Kidney (tissue), 14 donors: ENCODE measurements around the gene LRRC4C. TPM values are rescaled to one million over a fixed set of nuclear protein-coding genes. Genes with fewer than 3 reads are reported as not detected.

Source experiments
- DNase-seq, 5 donors: peaks; one replicate each; pipeline ENCODE4 v3.0.0-alpha.2; 2013 to 2020
- FAIRE-seq: peaks from 2 replicates; lab custom pipeline; 2012; peaks lifted over from hg19 to GRCh38; lab: Jason Lieb, UNC
- H3K27ac ChIP-seq, 2 donors: one replicate each; pipeline ENCODE4 v1.7.0; 2013; ENCODE audit warnings: low read depth in 2 of 2, low read length in 2 of 2, inconsistent platforms in 1 of 2
- H3K27me3 ChIP-seq: one replicate; pipeline ENCODE4 v1.7.1; 2013; ENCODE audit warnings: low read length, inconsistent platforms; ENCODE audit not compliant: control insufficient read depth, insufficient read depth
- H3K36me3 ChIP-seq, 3 donors: one replicate each; pipeline versions ENCODE4 v1.7.0 to v1.7.1; 2013; ENCODE audit warnings: low read length in 3 of 3, control low read depth in 1 of 3, inconsistent platforms in 1 of 3; ENCODE audit not compliant: insufficient read depth in 3 of 3, control insufficient read depth in 2 of 3
- H3K4me1 ChIP-seq, 3 donors: one replicate each; pipeline versions ENCODE4 v1.7.0 to v1.7.1; 2013; ENCODE audit warnings: low read length in 3 of 3, inconsistent platforms in 1 of 3, low read depth in 1 of 3; ENCODE audit not compliant: control insufficient read depth in 2 of 3, insufficient read depth in 2 of 3
- H3K4me3 ChIP-seq, 3 donors: one replicate each; pipeline versions ENCODE4 v1.7.0 to v1.8.1; 2013; ENCODE audit warnings: low read length in 3 of 3, control low read depth in 1 of 3, inconsistent platforms in 1 of 3
- H3K9ac ChIP-seq, 3 donors: one replicate each; pipeline versions ENCODE4 v1.7.0 to v1.7.1; 2013; ENCODE audit warnings: low read length in 3 of 3, control low read depth in 1 of 3, inconsistent platforms in 1 of 3
- H3K9me3 ChIP-seq, 3 donors: one replicate each; pipeline versions ENCODE4 v1.7.0 to v1.7.1; 2013; ENCODE audit warnings: low read length in 3 of 3, control low read depth in 1 of 3, inconsistent platforms in 1 of 3; ENCODE audit not compliant: control insufficient read depth in 2 of 3, insufficient read depth in 1 of 3
- CTCF ChIP-seq: IDR thresholded peaks from 3 replicates; pipeline ENCODE4 v1.5.1; 2012; ENCODE audit warnings: mild to moderate bottlenecking, moderate library complexity, borderline replicate concordance; ENCODE audit not compliant: insufficient read depth; ENCODE audit errors: extremely low read depth
- intact Hi-C: fragments of 100-400 bp; cut with DNase I; formaldehyde crosslinking; loops from one replicate; pipeline ENCODE4 v1.11.1; 2022
- polyA plus RNA-seq: library from polyadenylated mRNA; stranded (reverse); fragments of 350-450 nt; fragmentation: Illumina TruSeq; extraction: RNeasy Lipid Tissue Mini Kit (QIAGEN cat#74804); gene quantifications from one replicate; pipeline ENCODE4 v1.2.3, GENCODE V29; 2014; ENCODE audit warnings: low read depth, low replicate concordance; ENCODE audit not compliant: insufficient read depth
- total RNA-seq: library from RNA; stranded (reverse); fragmentation: NEBNext Ultra II Directional; extraction: Animal tissue kit (Norgen Biotek cat#: 25700); gene quantifications from one replicate; pipeline ENCODE4 v1.2.1, GENCODE V29; 2021
- donor health status: control.
- donor health status: control.
- donor health status: control.
- donor health status: control.
- donor health status: control.
- donor health status: DM: yes; HTN: yes; CAD: no.
- donor health status: Normal renal cell carcinoma (clear cell type).

LRRC4C gene
- total and polyA plus RNA-seq, 2 donors from 2014 or later: 0.26 to 1.6 TPM

DNA sequence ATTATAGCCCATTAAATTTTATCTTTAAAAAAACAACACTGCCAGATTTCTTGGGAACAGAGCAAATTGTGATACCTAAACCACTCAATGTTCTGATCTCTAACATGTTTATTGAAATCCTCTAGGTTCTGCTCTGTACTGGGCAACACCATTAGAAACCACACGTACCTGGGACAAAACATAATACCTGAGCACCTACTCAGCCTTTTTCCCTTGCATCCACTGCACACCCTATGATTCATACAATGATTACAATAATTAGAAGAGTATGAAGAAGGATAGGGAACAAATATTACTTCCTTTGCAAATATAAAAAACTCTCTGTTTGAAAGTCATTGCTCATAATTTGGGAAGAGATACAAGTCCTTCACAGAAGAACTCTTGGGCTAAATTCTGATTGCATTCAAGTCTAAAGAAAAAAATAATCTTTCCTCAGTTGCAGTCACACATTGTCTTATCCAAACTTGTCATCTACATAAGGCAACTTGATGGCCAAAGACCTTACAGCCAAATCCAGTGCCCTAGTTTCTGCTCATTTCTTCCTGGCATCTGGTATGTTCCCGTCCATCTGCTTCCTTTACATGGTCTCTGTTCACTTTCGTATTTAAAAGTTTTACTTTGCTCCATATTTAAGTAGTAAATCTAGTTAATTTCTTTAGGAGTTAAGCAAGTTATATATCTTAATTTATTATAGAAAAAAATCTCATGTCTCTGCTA lies 407.4 kb downstream of the LRRC4C start:
- Histone ChIP-seq H3K4me3 (no peak overlapping the region), H3K36me3 (no peaks in the 10 kb centered on the region), H3K4me1 (no peaks in the 10 kb centered on the region), H3K9ac (no peak overlapping the region), H3K9me3 (no peaks in the 10 kb centered on the region), H3K27ac (no peak overlapping the region), H3K27me3 (no peaks in the 10 kb centered on the region)
- DNase-seq (no peak), FAIRE-seq (no peak)
- intact Hi-C loops: no loop called here
- TF ChIP-seq CTCF: no peak

DNA sequence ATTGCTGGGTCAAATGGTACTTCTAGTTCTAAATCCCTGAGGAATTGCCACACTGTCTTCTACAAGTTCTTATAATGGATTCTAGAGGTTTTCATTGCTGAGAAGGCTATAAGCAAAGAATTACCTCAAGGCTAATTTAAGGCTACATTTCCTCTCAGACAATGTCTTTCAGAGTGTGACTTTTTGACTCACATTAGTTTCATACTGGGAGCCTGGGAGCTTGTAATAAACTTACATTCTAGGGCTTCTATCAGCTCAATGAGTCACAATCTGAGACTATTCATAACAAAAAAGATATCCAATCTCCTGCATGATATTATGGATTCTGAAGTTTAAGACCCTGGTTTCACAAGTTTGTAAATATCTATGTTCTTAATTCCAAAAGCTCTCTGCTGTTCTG lies 408.7 kb downstream of the LRRC4C start:
- Histone ChIP-seq H3K36me3 (no peaks in the 10 kb centered on the region), H3K4me3 (no peak overlapping the region), H3K9ac (no peak overlapping the region), H3K27ac (no peak overlapping the region), H3K27me3 (no peaks in the 10 kb centered on the region), H3K9me3 (no peaks in the 10 kb centered on the region), H3K4me1 (no peaks in the 10 kb centered on the region)
- FAIRE-seq: no peak
- TF ChIP-seq CTCF: no peak
- DNase-seq: no peak
- intact Hi-C loops: no loop called here

- no peak for TF ChIP-seq CTCF
- Histone ChIP-seq H3K36me3 (no peaks in the 10 kb centered on the region), H3K9ac (no peak overlapping the region), H3K27me3 (no peaks in the 10 kb centered on the region), H3K27ac (no peak overlapping the region), H3K4me1 (no peaks in the 10 kb centered on the region), H3K4me3 (no peak overlapping the region), H3K9me3 (no peaks in the 10 kb centered on the region)
- no peak for DNase-seq
- intact Hi-C loops: no loop called here
- no peak for FAIRE-seq
Observed at GRCh38 chr11:41047229-41047628, 412.2 kb downstream of the LRRC4C start.

- Histone ChIP-seq H3K9ac (no peak overlapping the region), H3K4me3 (no peak overlapping the region), H3K27ac (no peak overlapping the region), H3K36me3 (no peaks in the 10 kb centered on the region), H3K9me3 (no peaks in the 10 kb centered on the region), H3K27me3 (no peaks in the 10 kb centered on the region), H3K4me1 (no peaks in the 10 kb centered on the region)
- DNase-seq: no peak
- no peak for FAIRE-seq
- TF ChIP-seq CTCF: no peak
- intact Hi-C loops: no loop called here
Observed at GRCh38 chr11:41045266-41045665, 414.2 kb downstream of the LRRC4C start.
